ENCODE data around the gene KIAA1586. TPM values are rescaled to one million over a fixed set of nuclear protein-coding genes. Genes with fewer than 3 reads are reported as not detected.

KIAA1586 gene
- total RNA-seq, 1 experiment from 2014 or later, result 6.0 TPM

GRCh38 chr6:57069228-57069627, 22.7 kb downstream of the KIAA1586 start:
- no peaks in the 10 kb centered on the region for H3K4me1 ChIP-seq (ENCODE audit: insufficient read depth, low read length)
- no peaks in the 10 kb centered on the region for H3K79me2 ChIP-seq (ENCODE audit: low read length)
- H3F3A ChIP-seq (ENCODE audit: low read length, unreplicated experiment), result no peaks in the 10 kb centered on the region
- CTCF ChIA-PET, result no interaction called here
- no peak overlapping the region for H3K9ac ChIP-seq (ENCODE audit: low read length)
- H3K4me2 ChIP-seq (ENCODE audit: low read length), result no peak overlapping the region
- DNase-seq (no peak), ATAC-seq (no peak)
- intact Hi-C loops (cut with micrococcal nuclease), result no loop called here
- no peaks in the 10 kb centered on the region for H3K9me3 ChIP-seq (ENCODE audit: low read length)
- BruUV-seq (replicated peaks), result no TSS peak
- H2AFZ ChIP-seq (ENCODE audit: low read length), result no peak overlapping the region
- TF ChIP-seq EZH2phosphoT487 (IDR thresholded peaks at IDR 0.05; ENCODE audit: borderline replicate concordance, low read length) (no peak), EZH2 (IDR thresholded peaks at IDR 0.05; ENCODE audit: low read length, unreplicated experiment) (no peak), CTCF (conservative IDR thresholded peaks at IDR 0.05; ENCODE audit: low read depth, low read length) (no peak)
- no peaks in the 10 kb centered on the region for H3K9me2 ChIP-seq (replicated peaks; ENCODE audit: low read length)
- H3K4me3 ChIP-seq (ENCODE audit: low read length), result no peak overlapping the region
- POLR2A ChIA-PET (ENCODE audit: unreplicated experiment), result no interaction called here
- H3K27me3 ChIP-seq (ENCODE audit: low read length), result no peaks in the 10 kb centered on the region
- no peak overlapping the region for H3K27ac ChIP-seq (ENCODE audit: low read length)
- H3K36me3 ChIP-seq (ENCODE audit: low read depth, low read length), result no peaks in the 10 kb centered on the region; the same call in 1 of the 2 replicates
- no peaks in the 10 kb centered on the region for H4K20me1 ChIP-seq (ENCODE audit: low read length)

- no peaks in the 10 kb centered on the region for H4K20me1 ChIP-seq (ENCODE audit: low read length)
- intact Hi-C loops (cut with micrococcal nuclease), result no loop called here
- H3F3A ChIP-seq (ENCODE audit: low read length, unreplicated experiment), result no peaks in the 10 kb centered on the region
- no peak for DNase-seq
- no peaks in the 10 kb centered on the region; the same call in 1 of the 2 replicates for H3K36me3 ChIP-seq (ENCODE audit: low read depth, low read length)
- H3K9me3 ChIP-seq (ENCODE audit: low read length), result no peaks in the 10 kb centered on the region
- TF ChIP-seq EZH2phosphoT487 (IDR thresholded peaks at IDR 0.05; ENCODE audit: borderline replicate concordance, low read length) (no peak), CTCF (conservative IDR thresholded peaks at IDR 0.05; ENCODE audit: low read depth, low read length) (no peak), EZH2 (IDR thresholded peaks at IDR 0.05; ENCODE audit: low read length, unreplicated experiment) (no peak)
- H2AFZ ChIP-seq (ENCODE audit: low read length), result no peak overlapping the region
- no peak for ATAC-seq
- no peak overlapping the region for H3K9ac ChIP-seq (ENCODE audit: low read length)
- ChIA-PET CTCF (no interaction called here), POLR2A (ENCODE audit: unreplicated experiment) (no interaction called here)
- H3K27ac ChIP-seq (ENCODE audit: low read length), result no peak overlapping the region
- no TSS peak for BruUV-seq (replicated peaks)
- no peaks in the 10 kb centered on the region for H3K27me3 ChIP-seq (ENCODE audit: low read length)
- H3K4me3 ChIP-seq (ENCODE audit: low read length), result no peak overlapping the region
- H3K4me1 ChIP-seq (ENCODE audit: insufficient read depth, low read length), result no peaks in the 10 kb centered on the region
- no peaks in the 10 kb centered on the region for H3K9me2 ChIP-seq (replicated peaks; ENCODE audit: low read length)
- no peak overlapping the region for H3K4me2 ChIP-seq (ENCODE audit: low read length)
- no peaks in the 10 kb centered on the region for H3K79me2 ChIP-seq (ENCODE audit: low read length)
Observed at GRCh38 chr6:57069920-57070331, 23.4 kb downstream of the KIAA1586 start.

- no peak overlapping the region for H2AFZ ChIP-seq (ENCODE audit: low read length)
- no peak overlapping the region for H3K4me2 ChIP-seq (ENCODE audit: low read length)
- H3K9ac ChIP-seq (ENCODE audit: low read length), result no peak overlapping the region
- no peaks in the 10 kb centered on the region for H3F3A ChIP-seq (ENCODE audit: low read length, unreplicated experiment)
- no peaks in the 10 kb centered on the region for H4K20me1 ChIP-seq (ENCODE audit: low read length)
- H3K4me1 ChIP-seq (ENCODE audit: insufficient read depth, low read length), result no peaks in the 10 kb centered on the region
- no peaks in the 10 kb centered on the region for H3K9me3 ChIP-seq (ENCODE audit: low read length)
- CTCF ChIA-PET, result no interaction called here
- no peak for DNase-seq
- H3K27me3 ChIP-seq (ENCODE audit: low read length), result no peaks in the 10 kb centered on the region
- H3K79me2 ChIP-seq (ENCODE audit: low read length), result no peaks in the 10 kb centered on the region
- H3K4me3 ChIP-seq (ENCODE audit: low read length), result no peak overlapping the region
- POLR2A ChIA-PET (ENCODE audit: unreplicated experiment), result no interaction called here
- no TSS peak for BruUV-seq (replicated peaks)
- H3K9me2 ChIP-seq (replicated peaks; ENCODE audit: low read length), result no peaks in the 10 kb centered on the region
- no peak for ATAC-seq
- no peaks in the 10 kb centered on the region for H3K36me3 ChIP-seq (ENCODE audit: low read depth, low read length)
- intact Hi-C loops (cut with micrococcal nuclease), result no loop called here
- no peak for TF ChIP-seq EZH2 (IDR thresholded peaks at IDR 0.05; ENCODE audit: low read length, unreplicated experiment)
- no peak for TF ChIP-seq EZH2phosphoT487 (IDR thresholded peaks at IDR 0.05; ENCODE audit: borderline replicate concordance, low read length)
- no peak for TF ChIP-seq CTCF (conservative IDR thresholded peaks at IDR 0.05; ENCODE audit: low read depth, low read length)
- H3K27ac ChIP-seq (ENCODE audit: low read length), result no peak overlapping the region
Observed at GRCh38 chr6:57072108-57072507, 25.6 kb downstream of the KIAA1586 start.
